Lower leg skin (tissue), 4 donors: Measurements from ENCODE around the gene ZYX. TPM values are rescaled to one million over a fixed set of nuclear protein-coding genes. Genes with fewer than 3 reads are reported as not detected.

Experiments used
- DNase-seq, 2 donors: peaks; one replicate each; pipeline ENCODE4 v3.0.0-alpha.2; 2019; ENCODE audit warnings: low spot score in 2 of 2
- H3K4me3 ChIP-seq: fragments of 200-600 bp; sonication (generic); 2 replicates; pipeline ENCODE4 v1.5.1; 2017; ENCODE audit warnings: mild to moderate bottlenecking, low read depth; ENCODE audit not compliant: poor library complexity, severe bottlenecking
- CTCF ChIP-seq, 3 donors: fragments of 450-650 bp; IDR thresholded peaks; one replicate each; pipeline ENCODE4 v1.5.1; 2016; ENCODE audit warnings: antibody characterized with exemption in 3 of 3, mild to moderate bottlenecking in 3 of 3, moderate library complexity in 2 of 3
- POLR2A ChIP-seq, 2 donors: fragments of 450-650 bp; IDR thresholded peaks; one replicate each; pipeline ENCODE4 v1.6.1; 2016 to 2017; ENCODE audit warnings: antibody characterized with exemption in 2 of 2, mild to moderate bottlenecking in 1 of 2, moderate library complexity in 1 of 2
- WGBS, 2 donors: methylation state at CpG; one replicate each; pipeline ENCODE4 v1.1.5; 2018; 5-methylcytosine and 5-hydroxymethylcytosine counted together
- intact Hi-C: fragments of 100-400 bp; cut with DNase I; formaldehyde crosslinking; loops from one replicate; pipeline ENCODE4 v1.15.0; 2023; ENCODE audit warnings: low total_unique reads
- microRNA-seq, 2 donors: library from miRNA; unstranded; fragments of <30 nt; microRNA quantifications; one replicate each; pipeline ENCODE4, GENCODE V29; 2016; ENCODE audit warnings: borderline replicate concordance in 2 of 2, borderline number of aligned reads in 1 of 2
- total RNA-seq, 4 donors: library from RNA; depleted of rRNA; stranded (reverse); fragments of >200 nt; gene quantifications; one replicate each; pipeline ENCODE4 v1.1.0, GENCODE V29; 2016

The ZYX gene
- total RNA-seq, 4 donors from 2014 or later: 45.6 to 91.1 (median 60.9) TPM

- DNase-seq: no peak
- intact Hi-C loops: no loop called here
- TF ChIP-seq POLR2A (IDR thresholded peaks at IDR 0.05) (no peak), CTCF (IDR thresholded peaks at IDR 0.05) (no peak)
- 45 to 51% methylated on average over 2 of the region's 2 CpGs for WGBS, 2 donors
- H3K4me3 ChIP-seq: no peak overlapping the region
These were observed 54.1 kb downstream of the ZYX start for GRCh38 chr7:143435266-143435665.

GRCh38 chr7:143436325-143436946 lies 55.3 kb downstream of the ZYX start:
- no peak for DNase-seq
- TF ChIP-seq POLR2A (IDR thresholded peaks at IDR 0.05): no peak
- no peak for TF ChIP-seq CTCF (IDR thresholded peaks at IDR 0.05)
- intact Hi-C loops: no loop called here
- H3K4me3 ChIP-seq: no peak overlapping the region
- WGBS, 2 donors: 68 to 82% methylated on average over 3 of the region's 3 CpGs

DNA sequence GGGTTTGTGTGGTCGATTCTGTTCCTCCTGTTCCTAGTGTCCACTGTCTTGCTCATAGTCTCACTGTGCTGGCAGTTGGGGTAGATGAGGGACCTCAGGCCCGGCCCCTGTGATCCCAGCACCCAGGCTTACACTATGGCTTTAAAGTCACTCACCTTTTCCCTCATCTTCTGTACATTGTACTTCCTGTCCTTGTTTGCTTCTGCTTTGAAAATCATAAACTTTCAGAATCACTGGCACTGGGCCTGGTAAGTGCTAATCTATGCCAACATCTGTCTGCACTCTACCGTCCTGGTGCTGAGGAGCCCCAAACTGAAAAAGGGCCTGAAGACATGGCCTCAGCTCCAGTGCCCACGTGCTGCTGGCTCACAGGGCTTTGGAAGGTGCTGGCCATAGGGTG lies 56.4 kb downstream of the ZYX start:
- DNase-seq: no peak
- no peak for TF ChIP-seq POLR2A (IDR thresholded peaks at IDR 0.05)
- TF ChIP-seq CTCF (IDR thresholded peaks at IDR 0.05): no peak
- WGBS, 2 donors: 47 to 53% methylated on average over 4 of the region's 4 CpGs
- intact Hi-C loops: no loop called here
- no peak overlapping the region for H3K4me3 ChIP-seq

DNA sequence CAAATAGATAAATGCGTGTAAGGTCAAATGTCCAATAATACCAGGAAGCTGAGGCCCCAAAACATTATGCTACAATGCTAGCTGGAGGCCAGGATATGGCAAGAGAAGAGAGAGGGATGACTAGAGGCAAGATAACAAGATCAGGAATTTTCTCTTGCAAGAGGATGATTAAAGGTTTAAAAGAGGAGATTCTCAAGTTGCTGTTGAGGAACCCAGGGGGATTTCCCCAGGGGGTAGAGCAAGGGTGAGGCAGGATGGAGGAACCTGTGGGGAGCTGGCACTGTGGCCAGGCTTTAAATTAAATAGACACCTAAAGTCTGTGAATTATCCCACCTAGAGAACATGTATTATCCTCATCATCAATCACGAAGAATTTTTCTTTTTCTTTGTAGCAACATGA lies 58.7 kb downstream of the ZYX start:
- H3K4me3 ChIP-seq: no peak overlapping the region
- intact Hi-C loops: no loop called here
- DNase-seq: no peak
- 83 to 87% methylated on average over 2 of the region's 2 CpGs for WGBS, 2 donors
- TF ChIP-seq CTCF (IDR thresholded peaks at IDR 0.05) (no peak), POLR2A (IDR thresholded peaks at IDR 0.05) (no peak)

Small RNA genes lying within 50 kb of the gene (microRNA-seq; reads per million reads assigned to microRNA genes)
- 0 to 0.68 reads per million in 2 donors for gene MIR6892

Other genes with a start within 250 kb of the ZYX start
- 1,000 to 10,000 TPM in 1 of 4 donors, 100 to 1,000 TPM in 2, 10 to 100 TPM in 1; 64.4 to 1,497 (median 370) TPM for gene PIP, start 249.3 kb upstream of the ZYX start, total RNA-seq
- not detected for gene TAS2R39, start 197.9 kb upstream of the ZYX start, total RNA-seq
- gene TAS2R40, start 159.3 kb upstream of the ZYX start, total RNA-seq: not detected
- gene GSTK1, start 117.9 kb upstream of the ZYX start, total RNA-seq: 100 to 1,000 TPM in 3 of 4 donors, 10 to 100 TPM in 1; 97.0 to 180 (median 139) TPM
- gene TMEM139, start 96.4 kb upstream of the ZYX start, total RNA-seq: 10 to 100 TPM in 3 of 4 donors, 1 to 10 TPM in 1; 7.8 to 12.8 (median 11.6) TPM
- gene CASP2, start 93.0 kb upstream of the ZYX start, total RNA-seq: 10 to 100 TPM in 3 of 4 donors, 1 to 10 TPM in 1; 9.6 to 22.7 (median 16.0) TPM
- gene CLCN1, start 65.2 kb upstream of the ZYX start, total RNA-seq: not detected
- gene FAM131B, start 18.6 kb upstream of the ZYX start, total RNA-seq: 1 to 10 TPM in 1 of 4 donors, under 1 TPM in 2, not detected in 1; 0.27 to 1.4 (median 0.42) TPM
- 10 to 100 TPM; 51.7 to 94.5 (median 64.2) TPM for gene EPHA1, start 27.5 kb downstream of the ZYX start, total RNA-seq
- gene TAS2R60, start 62.1 kb downstream of the ZYX start, total RNA-seq: not detected
- gene TAS2R41, start 96.5 kb downstream of the ZYX start, total RNA-seq: under 1 TPM in 1 of 4 donors, not detected in 3; 0.78 TPM
- gene CTAGE15, start 190.5 kb downstream of the ZYX start, total RNA-seq: 1 to 10 TPM in 2 of 4 donors, not detected in 2; 2.1 to 2.3 TPM
- gene TCAF2, start 239.6 kb downstream of the ZYX start, total RNA-seq: 10 to 100 TPM in 1 of 4 donors, 1 to 10 TPM in 3; 6.3 to 15.5 (median 6.8) TPM